GM18951 (cell line): ENCODE results near the gene ABL1.
"Not testable (repeated sequence)": the region's sequence is repeated elsewhere in the genome, so short reads cannot be mapped to it uniquely, and the experiment has no call there.

ENCODE experiments used
- POLR2A ChIP-seq: IDR thresholded peaks from 4 replicates; pipeline ENCODE4 v1.6.1; 2011; ENCODE audit warnings: mild to moderate bottlenecking; ENCODE audit not compliant: insufficient read length, insufficient read depth; ENCODE audit errors: extremely low read depth
- in situ Hi-C: fragments of 300-500 bp; cut with MboI; formaldehyde crosslinking; loops from one replicate; pipeline ENCODE4 v1.12.0; 2022; ENCODE audit warnings: low sequenced_read_pairs, mixed read lengths, inconsistent platforms; ENCODE audit not compliant: unreplicated experiment

Gene ABL1

GRCh38 chr9:130905902-130906734, 71.1 kb downstream of the ABL1 start:
- in situ Hi-C loops, result no loop called here
- TF ChIP-seq POLR2A, result no peak

- in situ Hi-C loops, result no loop called here
Measured at GRCh38 chr9:130906735-130907416, 71.8 kb downstream of the ABL1 start.

GRCh38 chr9:130908146-130908877, 73.3 kb downstream of the ABL1 start:
- no peak for TF ChIP-seq POLR2A
- in situ Hi-C loops, result no loop called here

More at GRCh38 chr9:130906735-130907416, 71.8 kb downstream of the ABL1 start:
- no peak for TF ChIP-seq POLR2A

GRCh38 chr9:130908878-130909355, 73.9 kb downstream of the ABL1 start:
- TF ChIP-seq POLR2A, result no peak
- in situ Hi-C loops, result no loop called here

GRCh38 chr9:130910041-130910440, 75.0 kb downstream of the ABL1 start:
- in situ Hi-C loops, result not testable (repeated sequence)

- in situ Hi-C loops, result not testable (repeated sequence)
Measured at GRCh38 chr9:130910670-130911069, 75.6 kb downstream of the ABL1 start.

GRCh38 chr9:130911254-130912049, 76.4 kb downstream of the ABL1 start:
- TF ChIP-seq POLR2A, result no peak
- in situ Hi-C loops, result no loop called here

GRCh38 chr9:130912932-130913598, 78.0 kb downstream of the ABL1 start:
- no peak for TF ChIP-seq POLR2A
- in situ Hi-C loops, result no loop called here

GRCh38 chr9:130913599-130914416, 78.8 kb downstream of the ABL1 start:
- TF ChIP-seq POLR2A, result no peak
- in situ Hi-C loops, result no loop called here

GRCh38 chr9:130914417-130915095, 79.5 kb downstream of the ABL1 start:
- TF ChIP-seq POLR2A, result no peak
- in situ Hi-C loops, result no loop called here

- no peak for TF ChIP-seq POLR2A
- in situ Hi-C loops, result no loop called here
Measured at GRCh38 chr9:130915096-130915447, 80.0 kb downstream of the ABL1 start.
